HG03442 (cell line): Measurements from ENCODE around the gene GALNT15.

Experiments used
- ATAC-seq: cut with Tn5 transposase; IDR thresholded peaks from one replicate; pipeline ENCODE4 v1.9.1; 2021; ENCODE audit warnings: mild to moderate bottlenecking, moderate library complexity; ENCODE audit not compliant: unreplicated experiment

GALNT15 gene

DNA sequence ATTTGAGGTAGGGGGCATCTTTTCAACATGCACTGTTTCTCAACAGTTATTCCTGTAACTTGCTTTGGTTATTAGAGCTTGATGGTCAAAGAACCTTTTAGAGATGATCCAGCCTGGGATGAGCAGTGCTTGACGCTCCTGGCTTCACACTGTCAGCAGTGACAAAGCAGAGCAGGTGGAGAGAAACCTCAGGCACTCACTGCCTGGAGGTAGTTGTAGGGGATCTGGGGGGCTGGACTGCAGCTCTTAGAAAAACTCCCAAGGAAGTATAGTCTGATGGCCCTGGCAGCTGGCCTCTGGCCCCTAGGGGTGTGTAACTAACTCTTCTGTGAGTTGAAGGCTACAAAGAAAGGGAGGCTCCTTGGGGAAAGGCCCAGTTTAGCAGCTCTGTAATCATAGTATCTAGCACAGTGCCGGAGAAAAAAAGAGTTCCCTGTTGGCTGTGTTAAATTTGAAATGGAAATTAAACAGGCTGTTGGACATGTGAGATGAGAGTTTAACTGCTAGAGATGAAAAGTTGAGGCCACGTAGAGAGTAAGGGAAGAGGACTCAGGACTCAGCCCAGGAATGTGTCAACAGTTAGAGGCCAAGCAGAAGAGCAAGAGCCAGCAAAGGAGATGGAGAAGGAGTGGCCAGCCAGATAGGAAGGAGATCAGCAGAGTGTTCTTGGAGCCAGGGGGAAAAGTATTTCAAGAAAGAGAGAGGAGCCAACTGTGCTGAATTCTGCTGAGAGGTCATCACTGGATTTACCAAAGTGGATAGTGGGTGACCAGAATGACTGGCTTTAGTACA is 104.7 kb downstream of the GALNT15 start:
- ATAC-seq, result no peak

DNA sequence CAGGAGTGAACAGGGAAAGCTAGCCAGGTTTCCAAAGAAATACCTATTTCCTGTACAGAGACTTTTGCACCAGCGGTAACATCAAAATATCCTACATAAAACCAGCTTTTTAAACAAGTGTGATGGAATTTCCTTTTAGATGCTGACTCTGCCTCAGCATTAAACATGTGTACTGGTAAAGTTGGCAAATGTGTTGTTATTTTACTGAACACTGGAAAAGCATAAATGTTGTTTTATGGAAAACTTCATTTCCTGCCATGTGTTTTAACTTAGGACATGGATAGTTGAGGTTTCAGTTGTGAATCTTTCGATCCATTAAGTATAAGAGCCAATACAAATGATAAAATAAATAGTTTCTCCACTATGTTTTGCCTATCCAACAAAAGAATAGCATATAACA is 106.2 kb downstream of the GALNT15 start:
- no peak for ATAC-seq
